ENCODE results near the gene C16orf82. TPM values are rescaled to one million over a fixed set of nuclear protein-coding genes. Genes with fewer than 3 reads are reported as not detected.

Gene C16orf82
- total and polyA plus RNA-seq, 9 of the 15 experiments (the other 6 are each of a cell fraction or from before 2014, with no cell fraction given), result not detected

- no peak for TF ChIP-seq REST (IDR thresholded peaks at IDR 0.05; ENCODE audit: borderline replicate concordance)
- TF ChIP-seq REST (CRISPR knock-in tag; IDR thresholded peaks at IDR 0.05; ENCODE audit: low read depth), result no peak
- no peak for TF ChIP-seq PRDM10 (IDR thresholded peaks at IDR 0.05; ENCODE audit: partially characterized antibody)
- TF ChIP-seq ZNF24 (IDR thresholded peaks at IDR 0.05), result no peak
Measured at GRCh38 chr16:27048316-27048715, 18.4 kb upstream of the C16orf82 start (continued).
